Keratinocyte (primary cell): ENCODE measurements around the gene BCAR3. TPM values are rescaled to one million over a fixed set of nuclear protein-coding genes. Genes with fewer than 3 reads are reported as not detected.

Experiments used
- DNase-seq: peaks from one replicate; pipeline ENCODE4 v3.0.0-alpha.2; 2011; ENCODE audit warnings: low read depth, missing footprints, low spot score
- FAIRE-seq: peaks from 2 replicates; lab custom pipeline; 2011; peaks lifted over from hg19 to GRCh38; lab: Jason Lieb, UNC
- H2AFZ ChIP-seq: 2 replicates; pipeline ENCODE4 v1.6.0; 2012; ENCODE audit warnings: low read length, control low read depth, inconsistent platforms; ENCODE audit not compliant: control insufficient read depth
- H3K27ac ChIP-seq: 2 replicates; pipeline ENCODE4 v1.5.1; 2011; ENCODE audit warnings: low read length; ENCODE audit not compliant: control insufficient read depth, insufficient read depth
- H3K27me3 ChIP-seq: 3 replicates; pipeline ENCODE4 v1.6.0; 2011; ENCODE audit warnings: low read length; ENCODE audit not compliant: control insufficient read depth, insufficient read depth; ENCODE audit errors: extremely low read depth
- H3K36me3 ChIP-seq, 2 experiments: 2 replicates in 1 of 2; 3 replicates in 1 of 2; pipeline ENCODE4 v1.5.1; 2011; ENCODE audit warnings: low read length in 2 of 2, mild to moderate bottlenecking in 1 of 2; ENCODE audit not compliant: control insufficient read depth in 2 of 2, insufficient read depth in 2 of 2; ENCODE audit errors: extremely low read depth in 1 of 2
- H3K4me1 ChIP-seq: 3 replicates; pipeline ENCODE4 v1.5.1; 2011; ENCODE audit warnings: low read length; ENCODE audit not compliant: control insufficient read depth, insufficient read depth; ENCODE audit errors: extremely low read depth
- H3K4me2 ChIP-seq: 3 replicates; pipeline ENCODE4 v1.6.0; 2011; ENCODE audit warnings: low read depth, low read length; ENCODE audit not compliant: control insufficient read depth, insufficient read depth; ENCODE audit errors: extremely low read depth
- H3K4me3 ChIP-seq, 3 experiments: fragments of 200-600 bp in 1 of 3; sonication (generic) in 1 of 3; 2 replicates in 2 of 3; 3 replicates in 1 of 3; pipeline ENCODE4 v1.5.1; 2011 to 2016; ENCODE audit warnings: low read length in 3 of 3, mild to moderate bottlenecking in 3 of 3, control low read depth in 2 of 3, inconsistent platforms in 1 of 3, low read depth in 1 of 3, mixed read lengths in 1 of 3, mixed run types in 1 of 3, moderate library complexity in 1 of 3; ENCODE audit not compliant: control insufficient read depth in 2 of 3, insufficient read depth in 2 of 3; ENCODE audit errors: extremely low read depth in 1 of 3
- H3K79me2 ChIP-seq: 2 replicates; pipeline ENCODE4 v1.6.0; 2012; ENCODE audit warnings: low read length; ENCODE audit not compliant: control insufficient read depth, insufficient read depth
- H3K9ac ChIP-seq: 3 replicates; pipeline ENCODE4 v1.6.0; 2011; ENCODE audit warnings: low read length; ENCODE audit not compliant: control insufficient read depth, insufficient read depth; ENCODE audit errors: extremely low read depth
- H3K9me1 ChIP-seq: 3 replicates; pipeline ENCODE4 v1.6.0; 2011; ENCODE audit warnings: low read length; ENCODE audit not compliant: control insufficient read depth, insufficient read depth; ENCODE audit errors: extremely low read depth
- H3K9me3 ChIP-seq: 2 replicates; pipeline ENCODE4 v1.5.1; 2012; ENCODE audit warnings: low read depth, low read length; ENCODE audit not compliant: control insufficient read depth
- H4K20me1 ChIP-seq: 3 replicates; pipeline ENCODE4 v1.6.0; 2011; ENCODE audit warnings: low read length; ENCODE audit not compliant: control insufficient read depth, insufficient read depth; ENCODE audit errors: extremely low read depth
- CTCF ChIP-seq, 3 experiments: IDR thresholded peaks in 1 of 3; conservative IDR thresholded peaks in 1 of 3; optimal IDR thresholded peaks in 1 of 3; 2 replicates in 2 of 3; 3 replicates in 1 of 3; pipeline versions ENCODE3 to v1.5.1; 2011; ENCODE audit warnings: low read length in 3 of 3, mild to moderate bottlenecking in 3 of 3, moderate library complexity in 2 of 3, control low read depth in 1 of 3, inconsistent platforms in 1 of 3; ENCODE audit not compliant: insufficient read depth in 2 of 3; ENCODE audit errors: extremely low read depth in 1 of 3
- EZH2 ChIP-seq: IDR thresholded peaks from one replicate; pipeline ENCODE4 v1.6.1; 2012; ENCODE audit warnings: inconsistent platforms, mild to moderate bottlenecking, low read length, moderate library complexity
- dilution Hi-C: fragments of 300-500 bp; cut with MboI; formaldehyde crosslinking; loops from one replicate; pipeline ENCODE4 v1.7.0; 2020; ENCODE audit warnings: low sequenced_read_pairs; ENCODE audit not compliant: extremely low pct_ligation_motif_present
- polyA plus RNA-seq, 5 experiments: library from polyadenylated mRNA; depleted of rRNA in 3 of 5; stranded (reverse) in 3 of 5; stranded (forward) in 1 of 5; unstranded in 1 of 5; fragments of >200 nt; gene quantifications; 1 replicate in 1 of 5; 2 replicates in 3 of 5; 3 replicates in 1 of 5; pipeline versions ENCODE4 v1.2.1 to v1.2.3, GENCODE V29; 2011 to 2012; ENCODE audit warnings: missing spikeins in 2 of 5, low read depth in 1 of 5, low replicate concordance in 1 of 5

Gene BCAR3
- polyA plus RNA-seq, 1 donor (not counting 4 experiments of a cell fraction or from before 2014, with no cell fraction given), result 77.2 TPM

DNA sequence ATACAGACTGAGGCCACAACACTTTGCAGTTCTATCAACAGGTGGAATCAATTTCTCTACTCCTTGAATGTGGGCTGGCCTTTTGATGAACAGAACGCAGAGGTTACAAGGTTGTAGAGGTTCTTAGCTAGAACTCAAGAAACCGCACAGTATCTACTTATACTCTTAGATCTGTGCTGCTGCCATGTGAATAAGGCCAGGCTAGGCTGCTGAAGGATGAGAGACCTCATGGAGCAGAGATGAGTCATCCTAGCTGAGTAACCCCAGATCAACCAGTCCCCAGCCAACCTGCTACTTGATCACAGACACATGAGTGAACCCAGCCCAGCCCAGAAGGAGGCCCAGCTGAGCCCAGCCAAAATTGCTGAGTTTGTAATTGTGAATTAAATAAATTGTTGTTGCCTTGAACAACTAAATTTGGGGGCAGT is 35.3 kb upstream of the BCAR3 start:
- FAIRE-seq, result peak; percentile 79
- no peaks in the 10 kb centered on the region for H3K36me3 ChIP-seq

GRCh38 chr1:93716163-93716562 is 34.5 kb upstream of the BCAR3 start:
- TF ChIP-seq CTCF (optimal IDR thresholded peaks at IDR 0.05 in 1 of 3, IDR thresholded peaks at IDR 0.05 in 1 of 3, conservative IDR thresholded peaks at IDR 0.05 in 1 of 3; ENCODE audit: extremely low read depth in 1 of 3, insufficient read depth in 2 of 3, low read length in 3 of 3), result no peak
- no peak for TF ChIP-seq EZH2
- Histone ChIP-seq H3K9me3 (peaks cover 4% of the 10 kb centered on the region), H2AFZ (no peak overlapping the region), H3K9ac (no peak overlapping the region), H3K27ac (no peak overlapping the region), H3K36me3 (no peaks in the 10 kb centered on the region), H3K79me2 (no peaks in the 10 kb centered on the region), H4K20me1 (no peaks in the 10 kb centered on the region), H3K4me1 (peaks cover 4% of the 10 kb centered on the region), H3K4me2 (no peak overlapping the region), H3K9me1 (no peaks in the 10 kb centered on the region), H3K27me3 (no peaks in the 10 kb centered on the region), H3K4me3 (no peak overlapping the region)
- dilution Hi-C loops, result no loop called here
- no peak for FAIRE-seq
- no peak for DNase-seq

More for the DNA sequence above, 35.3 kb upstream of the BCAR3 start:
- Histone ChIP-seq H3K9ac (no peak overlapping the region), H3K9me3 (peaks cover 4% of the 10 kb centered on the region), H3K79me2 (no peaks in the 10 kb centered on the region), H3K9me1 (no peaks in the 10 kb centered on the region), H3K4me3 (no peak overlapping the region), H3K4me2 (no peak overlapping the region), H3K4me1 (peaks cover 7% of the 10 kb centered on the region), H3K27ac (no peak overlapping the region), H3K27me3 (no peaks in the 10 kb centered on the region), H2AFZ (no peak overlapping the region), H4K20me1 (no peaks in the 10 kb centered on the region)
- dilution Hi-C loops, result no loop called here
- no peak for TF ChIP-seq CTCF (optimal IDR thresholded peaks at IDR 0.05 in 1 of 3, IDR thresholded peaks at IDR 0.05 in 1 of 3, conservative IDR thresholded peaks at IDR 0.05 in 1 of 3; ENCODE audit: extremely low read depth in 1 of 3, insufficient read depth in 2 of 3, low read length in 3 of 3)
- no peak for TF ChIP-seq EZH2
- peak; percentile 60 for DNase-seq
